HEK293 (cell line): Measurements from ENCODE around the gene TIMM44.

Experiments used
- ATF2 ChIP-seq: fragments of 450-650 bp; formaldehyde crosslinking; IDR thresholded peaks from 2 replicates; pipeline ENCODE4 v1.5.1; 2016; ENCODE audit warnings: missing biosample characterization, missing genetic modification characterization, low read depth
- EGR2 ChIP-seq: fragments of 450-650 bp; formaldehyde crosslinking; IDR thresholded peaks from 2 replicates; pipeline ENCODE4 v1.5.1; 2016; ENCODE audit warnings: low read depth, missing biosample characterization, missing genetic modification characterization
- ELK4 ChIP-seq: IDR thresholded peaks from 2 replicates; pipeline ENCODE4 v1.6.1; 2011; ENCODE audit warnings: mild to moderate bottlenecking, low read depth, low read length, borderline replicate concordance
- GFI1B ChIP-seq: fragments of 450-650 bp; formaldehyde crosslinking; IDR thresholded peaks from 2 replicates; pipeline ENCODE4 v1.5.1; 2016; ENCODE audit warnings: missing biosample characterization, missing genetic modification characterization
- GLIS1 ChIP-seq: fragments of 450-650 bp; formaldehyde crosslinking; IDR thresholded peaks from 2 replicates; pipeline ENCODE4 v1.5.1; 2016; ENCODE audit warnings: missing biosample characterization, missing genetic modification characterization
- HIC1 ChIP-seq: fragments of 450-650 bp; formaldehyde crosslinking; IDR thresholded peaks from 2 replicates; pipeline ENCODE4 v1.5.1; 2016; ENCODE audit warnings: missing biosample characterization, missing genetic modification characterization
- MYNN ChIP-seq: fragments of 450-650 bp; formaldehyde crosslinking; IDR thresholded peaks from 2 replicates; pipeline ENCODE4 v1.5.1; 2016; ENCODE audit warnings: missing biosample characterization, missing genetic modification characterization, borderline replicate concordance
- OSR2 ChIP-seq: fragments of 450-650 bp; formaldehyde crosslinking; IDR thresholded peaks from 2 replicates; pipeline ENCODE4 v1.5.1; 2016; ENCODE audit warnings: missing biosample characterization, missing genetic modification characterization
- OVOL3 ChIP-seq: fragments of 450-650 bp; formaldehyde crosslinking; IDR thresholded peaks from 2 replicates; pipeline ENCODE4 v1.5.1; 2016; ENCODE audit warnings: missing biosample characterization, missing genetic modification characterization
- WT1 ChIP-seq: fragments of 450-650 bp; formaldehyde crosslinking; IDR thresholded peaks from 2 replicates; pipeline ENCODE4 v1.5.1; 2016; ENCODE audit warnings: missing biosample characterization, missing genetic modification characterization
- ZBTB21 ChIP-seq: fragments of 450-650 bp; formaldehyde crosslinking; IDR thresholded peaks from 2 replicates; pipeline ENCODE4 v1.5.1; 2017; ENCODE audit warnings: missing biosample characterization, missing genetic modification characterization
- ZEB2 ChIP-seq: fragments of 450-650 bp; formaldehyde crosslinking; IDR thresholded peaks from 2 replicates; pipeline ENCODE4 v1.5.1; 2016; ENCODE audit warnings: missing biosample characterization, missing genetic modification characterization
- ZNF121 ChIP-seq: fragments of 450-650 bp; formaldehyde crosslinking; IDR thresholded peaks from 2 replicates; pipeline ENCODE4 v1.5.1; 2016; ENCODE audit warnings: missing biosample characterization, missing genetic modification characterization
- ZNF214 ChIP-seq: fragments of 450-650 bp; formaldehyde crosslinking; IDR thresholded peaks from 2 replicates; pipeline ENCODE4 v1.5.1; 2017; ENCODE audit warnings: missing biosample characterization, mild to moderate bottlenecking, missing genetic modification characterization, borderline replicate concordance
- ZNF223 ChIP-seq: fragments of 450-650 bp; formaldehyde crosslinking; IDR thresholded peaks from 2 replicates; pipeline ENCODE4 v1.5.1; 2016; ENCODE audit warnings: missing biosample characterization, missing genetic modification characterization
- ZNF239 ChIP-seq: fragments of 450-650 bp; formaldehyde crosslinking; IDR thresholded peaks from 2 replicates; pipeline ENCODE4 v1.5.1; 2016; ENCODE audit warnings: missing biosample characterization, missing genetic modification characterization
- ZNF302 ChIP-seq: fragments of 450-650 bp; formaldehyde crosslinking; IDR thresholded peaks from 2 replicates; pipeline ENCODE4 v1.5.1; 2016; ENCODE audit warnings: missing biosample characterization, missing genetic modification characterization, low read depth
- ZNF350 ChIP-seq: fragments of 450-650 bp; formaldehyde crosslinking; IDR thresholded peaks from 2 replicates; pipeline ENCODE4 v1.5.0; 2017; ENCODE audit warnings: missing biosample characterization, mild to moderate bottlenecking, missing genetic modification characterization
- ZNF366 ChIP-seq: fragments of 450-650 bp; formaldehyde crosslinking; conservative IDR thresholded peaks from 2 replicates; pipeline ENCODE4 v1.5.1; 2016; ENCODE audit warnings: missing biosample characterization, missing genetic modification characterization
- ZNF394 ChIP-seq: fragments of 450-650 bp; formaldehyde crosslinking; IDR thresholded peaks from 2 replicates; pipeline ENCODE4 v1.5.1; 2016; ENCODE audit warnings: missing biosample characterization, missing genetic modification characterization, mild to moderate bottlenecking, moderate library complexity, borderline replicate concordance
- ZNF398 ChIP-seq: fragments of 450-650 bp; formaldehyde crosslinking; IDR thresholded peaks from 2 replicates; pipeline ENCODE4 v1.5.1; 2017; ENCODE audit warnings: missing biosample characterization, missing genetic modification characterization
- ZNF449 ChIP-seq: fragments of 450-650 bp; formaldehyde crosslinking; IDR thresholded peaks from 2 replicates; pipeline ENCODE4 v1.5.1; 2017; ENCODE audit warnings: missing biosample characterization, mild to moderate bottlenecking, missing genetic modification characterization, moderate library complexity
- ZNF548 ChIP-seq: fragments of 450-650 bp; formaldehyde crosslinking; IDR thresholded peaks from 2 replicates; pipeline ENCODE4 v1.5.1; 2016; ENCODE audit warnings: missing biosample characterization, missing genetic modification characterization
- ZNF600 ChIP-seq: fragments of 450-650 bp; formaldehyde crosslinking; IDR thresholded peaks from 2 replicates; pipeline ENCODE4 v1.5.1; 2016; ENCODE audit warnings: missing biosample characterization, missing genetic modification characterization
- ZNF639 ChIP-seq: fragments of 450-650 bp; formaldehyde crosslinking; IDR thresholded peaks from 2 replicates; pipeline ENCODE4 v1.5.1; 2016; ENCODE audit warnings: missing biosample characterization, missing genetic modification characterization
- ZNF707 ChIP-seq: fragments of 450-650 bp; formaldehyde crosslinking; IDR thresholded peaks from 2 replicates; pipeline ENCODE4 v1.5.1; 2016; ENCODE audit warnings: missing biosample characterization, missing genetic modification characterization
- ZNF76 ChIP-seq: fragments of 450-650 bp; formaldehyde crosslinking; IDR thresholded peaks from 2 replicates; pipeline ENCODE4; 2016; ENCODE audit warnings: low read depth, missing biosample characterization, missing genetic modification characterization, borderline replicate concordance
- ZNF843 ChIP-seq: fragments of 450-650 bp; formaldehyde crosslinking; IDR thresholded peaks from 2 replicates; pipeline ENCODE4 v1.5.1; 2016; ENCODE audit warnings: missing biosample characterization, missing genetic modification characterization
- ZSCAN5A ChIP-seq: fragments of 450-650 bp; formaldehyde crosslinking; IDR thresholded peaks from 2 replicates; pipeline ENCODE4 v1.5.1; 2016; ENCODE audit warnings: missing biosample characterization, missing genetic modification characterization

Gene TIMM44

GRCh38 chr19:7944177-7944761, 803 bp upstream of the TIMM44 start (continued):
- no peak for TF ChIP-seq GFI1B
- TF ChIP-seq ZNF223 (tag by site-specific recombination), result peak; percentile 41; the same call in 1 of the 2 replicates
- no peak for TF ChIP-seq ZNF600 (tag by site-specific recombination)
- no peak for TF ChIP-seq EGR2
- no peak for TF ChIP-seq ZNF548 (tag by site-specific recombination)
- TF ChIP-seq ZNF707 (tag by site-specific recombination), result no peak
- peak; percentile 26; the same call in 1 of the 2 replicates for TF ChIP-seq ZNF398 (tag by site-specific recombination)
- no peak for TF ChIP-seq MYNN
- peak; percentile 54; the same call in 1 of the 2 replicates for TF ChIP-seq ZNF366 (tag by site-specific recombination)
- TF ChIP-seq WT1 (tag by site-specific recombination), result 0 out of 2 replicates have a peak, but pooled peaks have one; percentile 22
- no peak for TF ChIP-seq ZNF76 (tag by site-specific recombination)
- no peak for TF ChIP-seq ZNF843 (tag by site-specific recombination)
- TF ChIP-seq ZBTB21 (tag by site-specific recombination), result peak; percentile 28; the same call in 1 of the 2 replicates
- TF ChIP-seq ZNF214 (tag by site-specific recombination), result no peak
- TF ChIP-seq HIC1, result no peak
- TF ChIP-seq ZNF350 (tag by site-specific recombination), result no peak
- TF ChIP-seq ELK4, result no peak
- TF ChIP-seq ZNF302 (tag by site-specific recombination), result no peak
- TF ChIP-seq ZNF394 (tag by site-specific recombination), result 0 out of 2 replicates have a peak, but pooled peaks have one; percentile 47
- TF ChIP-seq OVOL3 (tag by site-specific recombination), result 0 out of 2 replicates have a peak, but pooled peaks have one; percentile 21
- no peak for TF ChIP-seq ZNF239 (tag by site-specific recombination)
- TF ChIP-seq OSR2 (tag by site-specific recombination), result 0 out of 2 replicates have a peak, but pooled peaks have one; percentile 5
- TF ChIP-seq ZSCAN5A (tag by site-specific recombination), result peak; percentile 65; the same call in 1 of the 2 replicates
- TF ChIP-seq ZNF449 (tag by site-specific recombination), result no peak; the same call in 1 of the 2 replicates
- TF ChIP-seq ZNF639 (tag by site-specific recombination), result peak; percentile 65
- TF ChIP-seq ATF2 (tag by site-specific recombination), result 0 out of 2 replicates have a peak, but pooled peaks have one; percentile 36
- peak; percentile 82 for TF ChIP-seq ZEB2 (tag by site-specific recombination)
- peak; percentile 33 for TF ChIP-seq GLIS1 (tag by site-specific recombination)
- TF ChIP-seq ZNF121 (tag by site-specific recombination), result no peak
